ENCODE measurements around the gene EDA.

DNA sequence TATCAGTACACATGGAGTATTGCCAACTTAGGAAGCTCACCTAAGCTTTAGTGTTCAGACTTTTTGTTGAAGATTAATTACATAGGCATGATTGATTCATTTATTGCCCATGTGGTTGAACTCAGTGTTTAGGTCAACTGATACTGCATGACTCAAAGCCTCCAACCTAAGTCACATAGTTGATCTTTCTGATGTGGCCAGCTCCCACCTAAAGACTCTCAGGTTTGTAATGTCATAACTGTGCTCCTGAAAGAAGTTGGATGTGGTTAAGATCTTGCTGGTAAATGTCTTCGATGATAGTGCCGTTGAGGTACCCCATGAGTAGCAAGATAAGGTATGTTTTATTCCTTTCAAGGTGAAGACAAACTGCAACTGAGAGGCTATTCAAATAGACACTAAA is 192.5 kb downstream of the EDA start:
- TF ChIP-seq, protein P1, sequence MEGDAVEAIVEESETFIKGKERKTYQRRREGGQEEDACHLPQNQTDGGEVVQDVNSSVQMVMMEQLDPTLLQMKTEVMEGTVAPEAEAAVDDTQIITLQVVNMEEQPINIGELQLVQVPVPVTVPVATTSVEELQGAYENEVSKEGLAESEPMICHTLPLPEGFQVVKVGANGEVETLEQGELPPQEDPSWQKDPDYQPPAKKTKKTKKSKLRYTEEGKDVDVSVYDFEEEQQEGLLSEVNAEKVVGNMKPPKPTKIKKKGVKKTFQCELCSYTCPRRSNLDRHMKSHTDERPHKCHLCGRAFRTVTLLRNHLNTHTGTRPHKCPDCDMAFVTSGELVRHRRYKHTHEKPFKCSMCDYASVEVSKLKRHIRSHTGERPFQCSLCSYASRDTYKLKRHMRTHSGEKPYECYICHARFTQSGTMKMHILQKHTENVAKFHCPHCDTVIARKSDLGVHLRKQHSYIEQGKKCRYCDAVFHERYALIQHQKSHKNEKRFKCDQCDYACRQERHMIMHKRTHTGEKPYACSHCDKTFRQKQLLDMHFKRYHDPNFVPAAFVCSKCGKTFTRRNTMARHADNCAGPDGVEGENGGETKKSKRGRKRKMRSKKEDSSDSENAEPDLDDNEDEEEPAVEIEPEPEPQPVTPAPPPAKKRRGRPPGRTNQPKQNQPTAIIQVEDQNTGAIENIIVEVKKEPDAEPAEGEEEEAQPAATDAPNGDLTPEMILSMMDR (IDR thresholded peaks at IDR 0.05; ENCODE audit: low read depth, low read length, poor library complexity, severe bottlenecking), result no peak
- no peak for TF ChIP-seq EZH2phosphoT487 (IDR thresholded peaks at IDR 0.05; ENCODE audit: borderline replicate concordance, low read length)

All from DOHH2 (cell line).